ENCODE measurements around the gene CASQ1. TPM values are rescaled to one million over a fixed set of nuclear protein-coding genes. Genes with fewer than 3 reads are reported as not detected.

Gene CASQ1
- total RNA-seq, 1 donor = not detected

DNA sequence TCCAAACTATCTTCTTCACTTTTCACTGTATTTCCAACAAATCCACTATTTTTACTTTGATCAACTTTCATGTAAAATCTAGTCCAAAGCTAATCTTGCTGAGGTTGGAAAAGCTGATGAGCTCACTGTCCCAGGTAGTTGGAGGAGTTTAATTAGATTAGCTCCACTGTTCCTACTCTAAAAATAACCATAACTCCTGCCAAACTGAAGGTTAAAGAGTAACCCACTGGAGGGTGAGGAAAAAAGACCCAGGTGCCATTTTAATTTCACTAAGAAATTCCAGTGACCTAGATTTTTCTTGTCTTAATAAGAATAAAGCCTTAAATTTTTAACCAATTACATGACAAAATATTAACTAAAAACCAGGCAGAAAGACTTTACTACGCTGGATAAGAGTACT lies 56.7 kb downstream of the CASQ1 start:
- H3K4me3 ChIP-seq (ENCODE audit: low read length) = no peak overlapping the region
- H3K9me3 ChIP-seq (ENCODE audit: low read depth, low read length) = no peaks in the 10 kb centered on the region
- no peaks in the 10 kb centered on the region for H3K27me3 ChIP-seq (ENCODE audit: insufficient read depth, low read length)
- H3K4me1 ChIP-seq (ENCODE audit: insufficient read depth, low read length) = no peaks in the 10 kb centered on the region

DNA sequence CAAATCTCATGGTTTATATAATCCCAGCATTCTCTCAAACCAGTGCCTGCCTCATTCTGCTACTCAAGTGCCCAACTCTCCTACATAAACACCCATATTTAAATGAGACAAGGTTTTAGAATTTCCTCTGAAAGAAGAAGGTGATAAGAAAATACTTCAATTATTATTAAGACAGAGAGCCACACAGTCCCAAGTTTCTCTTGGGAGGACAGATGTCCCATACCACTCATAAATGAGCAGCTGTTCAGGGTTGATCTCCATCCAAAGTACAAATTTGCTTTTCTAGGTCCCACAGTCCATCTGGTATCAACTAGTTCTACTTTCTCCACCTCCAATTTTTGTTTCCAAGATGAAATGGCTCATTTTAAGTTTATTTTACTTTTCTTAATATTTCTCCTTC lies 60.6 kb downstream of the CASQ1 start:
- Histone ChIP-seq H3K9me3 (ENCODE audit: low read depth, low read length) (no peaks in the 10 kb centered on the region), H3K4me3 (ENCODE audit: low read length) (no peak overlapping the region), H3K27me3 (ENCODE audit: insufficient read depth, low read length) (no peaks in the 10 kb centered on the region), H3K4me1 (ENCODE audit: insufficient read depth, low read length) (no peaks in the 10 kb centered on the region)

Other genes starting within 250 kb of the CASQ1 start
- gene IGSF9, start 245.0 kb upstream of the CASQ1 start, total RNA-seq = not detected
- gene SLAMF9, start 236.3 kb upstream of the CASQ1 start, total RNA-seq = 0.63 TPM
- 1.6 TPM for gene PIGM, start 158.6 kb upstream of the CASQ1 start, total RNA-seq
- not detected for gene KCNJ10, start 120.4 kb upstream of the CASQ1 start, total RNA-seq
- not detected for gene KCNJ9, start 109.0 kb upstream of the CASQ1 start, total RNA-seq
- gene IGSF8, start 92.0 kb upstream of the CASQ1 start, total RNA-seq = 12.9 TPM
- gene ATP1A2, start 74.8 kb upstream of the CASQ1 start, total RNA-seq = 0.10 TPM
- gene ATP1A4, start 39.0 kb upstream of the CASQ1 start, total RNA-seq = under 0.01 TPM
- gene PEA15, start 14.8 kb downstream of the CASQ1 start, total RNA-seq = 40.9 TPM
- gene DCAF8, start 72.0 kb downstream of the CASQ1 start, total RNA-seq = 115 TPM
- 36.2 TPM for gene PEX19, start 94.6 kb downstream of the CASQ1 start, total RNA-seq
- 89.4 TPM for gene COPA, start 152.7 kb downstream of the CASQ1 start, total RNA-seq
- gene NCSTN, start 152.8 kb downstream of the CASQ1 start, total RNA-seq = 54.5 TPM
- not detected for gene NHLH1, start 176.5 kb downstream of the CASQ1 start, total RNA-seq
- gene VANGL2, start 210.0 kb downstream of the CASQ1 start, total RNA-seq = under 0.01 TPM

Measured in mononuclear cell (primary cell).